Measurements from ENCODE around the gene PSMD3.

The PSMD3 gene

DNA sequence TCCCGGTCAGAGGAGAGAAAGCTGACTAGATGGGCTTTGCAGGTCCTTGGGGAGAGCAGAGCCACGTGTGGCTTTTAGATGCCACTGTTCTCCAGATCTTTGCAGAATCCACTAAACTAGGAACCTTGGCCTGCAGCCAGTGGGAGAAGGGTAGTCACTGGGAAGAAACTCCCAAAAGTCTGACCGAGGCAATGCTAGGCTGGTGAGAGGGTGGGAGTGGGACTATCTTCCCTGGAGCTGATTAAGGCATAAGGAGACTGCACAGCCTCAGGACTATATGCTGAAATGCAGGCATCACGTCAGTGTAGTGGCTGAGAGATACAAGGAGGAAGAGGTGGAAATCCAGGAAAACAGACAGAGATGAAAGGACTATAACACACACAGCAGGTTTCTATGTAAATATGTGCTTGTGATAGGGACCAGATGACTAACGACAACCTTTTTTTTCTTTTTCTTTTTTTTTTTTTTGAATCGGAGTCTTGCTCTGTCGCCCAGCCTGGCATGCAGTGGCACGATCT is 20.0 kb upstream of the PSMD3 start:
- no peak for DNase-seq

DNA sequence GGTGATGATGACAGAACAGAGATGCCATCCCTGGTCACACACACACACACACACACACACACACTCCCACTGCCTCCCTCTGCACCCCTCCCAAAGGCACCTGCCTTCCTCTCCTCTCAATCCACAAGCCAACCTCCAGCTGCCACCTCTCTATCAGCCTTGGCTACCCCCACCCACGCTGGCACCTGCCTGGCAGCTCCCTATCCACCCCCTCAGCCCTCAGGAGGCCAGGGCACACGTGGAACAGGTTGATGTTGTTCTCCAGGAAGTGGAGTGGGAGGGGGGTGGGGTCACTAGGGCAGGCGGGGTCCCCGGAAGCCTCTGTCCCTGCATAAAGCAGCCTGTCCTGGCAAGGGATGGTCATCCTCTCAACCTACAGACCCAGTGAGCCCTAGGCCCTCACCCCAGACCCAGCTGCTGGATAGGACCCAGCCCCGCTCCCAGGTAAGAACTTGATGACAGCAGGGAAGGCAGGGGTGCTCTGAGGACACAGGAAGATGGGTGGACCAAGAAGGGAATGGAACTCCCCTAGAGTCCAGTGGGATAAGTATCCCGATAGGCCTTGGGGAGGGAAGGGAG is 17.9 kb upstream of the PSMD3 start, which contains the start of gene GSDMA:
Gene GSDMA, plus strand, starts transcription at position 363 of the 579 bp plus-strand sequence. CDS start 2,684 bp downstream, outside the sequence.
- DNase-seq: no peak

DNA sequence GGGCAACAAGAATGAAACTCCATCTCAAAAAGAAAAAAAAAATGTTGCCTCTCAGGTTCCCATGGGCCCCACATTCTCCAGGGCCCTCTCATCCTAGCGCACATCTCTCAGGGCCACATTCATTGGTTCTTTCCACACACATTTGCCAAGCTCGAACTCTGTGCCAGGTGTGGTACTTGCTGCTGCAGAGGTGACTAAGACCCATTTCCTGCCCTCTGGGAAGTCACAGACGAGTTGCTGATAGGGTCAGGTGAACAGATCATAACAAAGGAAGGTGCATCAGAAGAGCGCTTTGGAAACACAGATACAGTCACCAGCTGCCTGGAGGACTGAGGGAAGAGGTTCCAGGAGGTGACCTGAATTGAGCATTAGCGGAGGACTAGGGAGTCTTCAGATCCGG is 16.8 kb upstream of the PSMD3 start:
- no peak for DNase-seq

DNA sequence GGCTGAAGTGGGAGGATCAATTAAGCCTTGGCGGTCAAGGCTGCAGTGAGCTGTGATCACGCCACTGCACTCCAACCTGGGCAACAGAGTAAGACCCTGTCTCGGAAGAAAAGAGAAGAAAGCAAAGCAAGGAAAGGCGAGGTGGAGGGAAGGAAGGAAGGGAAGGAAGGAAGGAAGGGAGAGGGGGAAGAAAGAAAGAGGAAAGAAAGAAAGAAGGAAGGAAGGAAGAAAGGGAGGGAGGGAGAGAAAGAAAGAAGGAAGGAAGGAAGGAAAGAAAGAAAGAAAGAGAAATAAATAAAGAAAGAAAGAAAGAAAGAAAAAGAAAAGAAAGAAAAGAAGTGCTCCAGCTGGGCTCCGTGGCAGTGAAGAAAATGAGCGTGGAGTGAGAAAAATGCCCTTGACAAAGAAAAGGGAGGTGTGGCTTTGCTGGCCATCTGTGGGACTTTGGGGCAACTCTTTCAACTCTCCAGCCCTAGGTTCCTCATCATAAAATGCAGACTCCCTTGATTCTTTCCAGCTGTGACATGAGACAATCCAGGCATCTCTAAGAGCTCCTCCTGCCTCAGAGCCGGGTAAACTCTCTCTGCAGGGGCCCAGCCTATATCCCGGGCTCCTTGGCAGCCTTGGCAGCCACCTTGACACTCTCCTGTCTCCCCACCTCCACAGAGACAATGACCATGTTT is 15.4 kb upstream of the PSMD3 start:
- DNase-seq: no peak

DNA sequence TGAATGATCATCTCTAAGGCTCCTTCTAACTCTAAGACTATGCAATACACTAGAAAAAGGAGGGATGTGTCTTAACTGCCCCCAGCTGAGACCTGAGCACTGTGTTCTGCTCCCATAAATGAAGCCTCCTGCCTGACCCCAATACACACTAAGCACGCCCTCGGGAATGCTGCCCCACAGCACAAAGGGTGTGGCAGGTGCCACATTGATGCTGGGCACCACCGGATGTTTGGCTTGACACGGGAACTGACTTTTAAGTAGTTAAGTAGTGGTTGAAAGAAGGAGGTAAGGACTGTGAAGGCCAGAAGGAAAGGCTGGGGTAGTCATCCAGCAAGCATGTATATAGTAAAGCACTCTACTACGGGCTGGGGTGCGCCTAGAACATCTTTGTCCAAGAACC is 13.8 kb upstream of the PSMD3 start:
- DNase-seq: no peak

DNA sequence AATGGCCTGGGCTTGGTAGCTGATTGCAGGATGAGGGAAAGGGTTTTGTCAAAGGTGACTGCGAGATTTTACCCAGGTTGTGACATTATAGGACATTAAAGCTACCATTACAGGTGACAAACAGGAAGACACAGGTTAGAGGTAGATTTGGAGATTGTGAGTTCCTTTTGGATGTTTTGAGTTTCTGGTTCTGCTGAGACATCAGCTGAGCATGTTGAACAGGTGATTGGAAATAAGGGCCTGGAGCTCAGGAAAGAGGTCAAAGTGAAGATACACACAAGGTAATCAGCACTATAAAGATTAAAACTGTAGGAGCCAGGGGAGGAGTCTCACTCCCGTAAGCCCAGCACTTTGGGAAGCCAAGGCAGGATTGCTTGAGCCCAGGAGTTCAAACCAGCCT is 11.8 kb upstream of the PSMD3 start:
- DNase-seq: no peak

DNA sequence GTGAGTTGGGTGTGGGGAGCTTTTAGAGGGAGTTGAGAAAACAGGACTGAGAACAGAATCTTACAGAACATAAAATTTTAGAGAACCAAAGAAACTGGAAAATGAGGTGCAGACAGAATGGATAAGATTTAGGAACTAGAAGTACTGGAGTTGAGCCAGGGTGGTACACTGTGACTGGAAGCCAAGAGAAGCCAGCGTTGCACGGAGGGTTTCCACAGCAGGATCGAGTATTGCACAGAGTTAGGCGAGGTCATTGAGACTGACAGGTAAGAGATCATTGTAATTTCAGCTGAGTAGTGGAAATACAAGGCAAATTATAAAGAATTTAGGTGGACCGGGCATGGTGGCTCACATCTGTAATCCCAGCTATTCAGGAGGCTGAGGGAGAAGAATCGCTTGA is 11.2 kb upstream of the PSMD3 start:
- DNase-seq: no peak

DNA sequence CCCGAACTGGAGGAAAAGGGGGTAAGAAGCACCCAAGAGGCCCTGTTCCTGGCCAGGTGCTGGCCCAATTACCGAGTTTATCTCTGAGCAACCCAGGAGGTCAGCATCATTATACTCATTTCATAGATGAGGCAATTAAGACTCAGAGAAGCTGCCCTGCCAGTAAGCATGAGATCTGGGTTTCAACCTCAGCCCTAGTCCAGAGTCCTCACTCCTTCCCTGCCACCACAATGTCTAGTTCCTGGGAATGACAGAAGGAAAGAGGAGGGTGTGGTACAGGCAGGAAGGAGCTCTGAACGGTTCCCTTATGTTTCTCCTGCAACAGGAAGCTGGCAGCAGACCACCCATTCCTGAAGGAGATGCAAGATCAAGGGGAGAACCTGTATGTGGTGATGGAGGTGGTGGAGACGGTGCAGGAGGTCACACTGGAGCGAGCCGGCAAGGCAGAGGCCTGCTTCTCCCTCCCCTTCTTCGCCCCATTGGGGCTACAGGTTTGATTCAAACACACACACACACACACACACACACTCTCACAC is 10.4 kb upstream of the PSMD3 start:
- no peak for DNase-seq

DNA sequence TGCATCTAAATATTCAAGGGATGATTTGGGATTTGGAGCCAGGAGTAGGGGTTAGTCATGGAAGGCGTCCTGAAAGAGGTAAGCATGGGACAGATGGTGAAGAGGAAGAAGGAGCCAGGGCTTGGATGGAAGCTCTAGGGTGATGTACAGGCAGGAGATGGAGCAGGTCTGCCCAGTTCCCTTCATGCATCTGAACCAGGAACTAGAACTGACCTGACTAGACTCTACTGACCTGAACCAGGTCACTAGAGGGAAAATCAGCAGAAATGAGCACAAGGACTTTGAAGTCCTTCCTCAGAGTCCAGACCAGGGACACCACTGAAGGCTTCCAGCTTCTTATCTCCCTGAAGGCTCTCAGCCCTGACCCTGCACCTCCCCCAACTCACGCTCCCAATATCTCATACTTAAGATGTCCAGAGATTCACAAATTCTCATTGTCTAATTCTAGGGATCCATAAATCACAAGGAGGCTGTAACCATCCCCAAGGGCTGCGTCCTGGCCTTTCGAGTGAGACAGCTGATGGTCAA is 9.5 kb upstream of the PSMD3 start:
- no peak for DNase-seq

DNA sequence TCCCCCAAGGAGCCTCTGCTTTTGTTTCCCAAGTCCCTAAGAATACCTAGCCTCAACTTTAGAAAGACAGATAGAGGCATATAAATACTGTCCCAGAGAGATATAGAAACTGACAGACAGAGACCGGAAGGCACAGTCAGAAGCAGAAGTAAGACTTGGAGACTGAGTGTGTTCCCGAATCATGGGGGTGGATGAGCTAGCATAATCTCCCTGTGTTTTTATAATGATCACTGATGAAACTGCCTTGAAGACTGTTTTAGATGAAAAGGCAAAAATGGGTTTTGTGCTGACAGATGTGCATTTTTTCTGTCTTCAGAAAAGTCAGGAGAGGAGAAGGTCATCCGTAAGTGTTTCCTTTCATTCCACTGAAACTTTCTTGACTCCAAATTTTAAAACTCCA is 8.3 kb upstream of the PSMD3 start:
- no peak for DNase-seq

DNA sequence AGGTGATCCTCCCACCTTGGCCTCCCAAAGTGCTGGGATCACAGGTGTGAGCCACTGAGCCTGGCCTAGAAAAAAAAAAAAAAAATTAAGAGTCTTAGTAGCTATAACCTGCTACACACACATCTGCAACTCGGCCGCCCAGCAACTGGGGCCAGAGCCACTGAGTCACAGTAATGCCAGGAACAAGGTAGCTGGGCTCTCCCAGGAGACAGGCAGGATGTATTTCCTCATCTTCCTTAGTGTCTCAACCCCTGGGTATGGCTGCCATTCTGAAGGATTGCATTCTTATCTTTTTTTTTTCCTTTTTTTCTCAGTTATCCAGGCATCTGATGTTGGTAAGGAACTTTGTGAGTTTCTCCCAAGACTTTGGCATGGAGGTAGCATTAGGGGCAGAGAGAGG is 7.1 kb upstream of the PSMD3 start:
- DNase-seq: peak; percentile 23

DNA sequence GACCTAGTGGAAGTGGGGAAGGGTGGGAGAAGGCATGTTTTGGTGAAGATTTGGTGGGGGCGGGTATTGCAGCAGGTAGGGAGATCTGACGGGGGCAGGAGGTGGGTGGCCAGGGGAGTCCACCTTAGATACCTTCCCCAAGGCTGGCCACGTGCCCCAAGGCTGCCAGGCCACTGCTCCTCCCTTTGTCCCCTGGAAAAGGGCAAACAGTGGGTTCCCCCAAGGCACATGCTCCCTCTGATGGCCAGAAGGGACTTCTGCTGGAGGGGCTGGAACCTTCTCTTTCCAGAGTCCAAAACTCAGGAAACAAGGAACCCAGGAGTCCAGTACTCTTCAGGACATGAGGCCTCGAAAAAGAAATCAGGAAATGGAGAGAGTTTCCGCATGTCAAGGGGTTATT is 6.2 kb upstream of the PSMD3 start:
- no peak for DNase-seq

DNA sequence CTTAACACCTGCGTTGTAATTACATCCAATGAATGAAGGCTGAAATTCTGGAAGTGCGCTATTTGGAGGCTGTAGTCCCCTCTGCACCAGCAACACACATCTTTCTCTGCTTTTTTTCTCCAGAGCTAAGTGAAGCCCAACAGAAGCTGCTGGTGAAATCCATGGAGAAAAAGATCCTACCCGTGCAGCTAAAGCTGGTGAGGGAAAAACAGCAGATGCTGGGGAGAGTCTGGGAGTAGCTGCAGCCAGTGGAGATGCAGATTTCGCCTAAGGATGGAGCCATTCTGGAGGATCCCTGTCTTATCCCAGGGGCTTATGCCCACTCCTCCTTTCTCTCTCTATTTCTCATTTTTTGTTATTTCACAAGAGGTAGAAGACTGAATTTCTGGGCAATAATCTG is 4.8 kb upstream of the PSMD3 start:
- DNase-seq: no peak

DNA sequence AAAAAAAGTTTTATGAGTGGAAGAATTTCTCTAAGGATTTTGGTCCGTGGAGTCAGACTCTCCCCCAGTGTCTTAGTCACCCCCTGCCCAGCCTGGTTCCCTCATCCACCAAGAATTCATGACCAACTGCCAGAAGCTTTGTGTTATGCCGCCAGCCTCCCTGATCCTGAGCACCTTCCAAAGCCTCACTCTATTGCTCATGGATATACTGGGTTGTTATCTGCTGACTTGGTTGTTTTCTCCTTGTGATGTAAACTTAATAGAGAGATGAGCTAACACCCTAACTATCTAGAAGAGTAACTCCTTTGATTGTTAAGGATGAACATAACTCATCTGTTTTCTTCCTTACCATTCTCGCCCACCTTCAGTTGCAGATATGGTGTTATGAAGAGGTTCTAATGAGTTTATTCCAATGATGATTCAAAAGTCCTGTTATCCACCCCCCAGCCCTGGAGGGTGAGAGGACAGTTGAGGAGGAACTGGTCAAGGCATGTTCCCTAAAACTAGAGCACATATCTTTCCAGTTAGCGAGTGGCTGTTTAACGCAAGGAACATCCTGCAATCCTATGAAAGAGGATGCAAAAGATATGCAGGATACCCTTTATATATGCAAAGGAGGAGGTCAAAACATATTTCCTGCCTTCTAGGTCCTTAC is 1.5 kb upstream of the PSMD3 start:
- DNase-seq: peak; percentile 88

DNA sequence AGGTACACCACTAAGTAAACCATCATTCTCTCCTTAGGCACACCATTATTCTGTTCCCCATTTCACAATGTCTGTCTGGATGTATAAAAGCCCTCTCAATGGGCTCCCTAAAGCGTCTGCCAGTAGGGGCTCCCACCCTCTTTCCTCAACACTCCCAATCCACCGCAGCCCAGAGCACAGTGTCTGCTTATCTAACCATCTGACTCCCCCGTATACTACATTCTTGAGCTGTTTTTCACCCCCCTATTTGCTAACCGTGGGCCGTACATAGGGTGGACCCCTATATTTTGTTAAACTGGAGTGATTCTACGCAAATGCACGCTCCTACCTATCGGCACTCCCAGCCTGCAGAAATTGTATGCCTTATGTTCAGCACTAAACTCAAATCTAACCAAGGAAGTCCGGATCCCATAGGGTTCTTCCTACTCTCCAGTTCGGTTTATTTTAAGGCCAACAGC is 685 bp upstream of the PSMD3 start:
- peak; percentile 46 for DNase-seq

DNA sequence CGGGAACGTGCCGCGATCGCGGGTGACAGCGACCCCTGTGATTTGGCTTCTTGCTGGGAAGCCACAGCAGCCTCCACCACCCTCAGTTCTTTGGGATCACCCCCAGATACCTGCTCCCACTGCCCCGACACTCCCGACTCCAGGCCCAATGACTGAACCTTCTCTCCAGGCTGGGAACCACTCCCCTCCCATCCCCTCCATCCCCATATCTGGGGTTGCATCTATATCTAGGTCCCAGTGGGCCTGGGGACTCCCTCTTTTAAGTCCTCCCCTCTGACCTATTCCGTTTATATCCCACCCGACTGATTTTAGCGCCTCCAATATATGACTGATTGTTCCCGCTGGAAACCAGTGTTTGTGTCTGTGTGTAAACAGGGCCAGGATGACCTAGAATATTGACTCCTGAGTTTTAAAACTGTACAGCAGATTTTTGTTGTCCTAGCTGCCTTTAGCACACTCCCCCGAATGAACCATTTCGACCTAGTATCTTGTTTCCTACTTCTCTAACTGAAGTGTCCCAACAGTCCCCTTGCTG is 667 bp downstream of the PSMD3 start:
- DNase-seq: no peak

DNA sequence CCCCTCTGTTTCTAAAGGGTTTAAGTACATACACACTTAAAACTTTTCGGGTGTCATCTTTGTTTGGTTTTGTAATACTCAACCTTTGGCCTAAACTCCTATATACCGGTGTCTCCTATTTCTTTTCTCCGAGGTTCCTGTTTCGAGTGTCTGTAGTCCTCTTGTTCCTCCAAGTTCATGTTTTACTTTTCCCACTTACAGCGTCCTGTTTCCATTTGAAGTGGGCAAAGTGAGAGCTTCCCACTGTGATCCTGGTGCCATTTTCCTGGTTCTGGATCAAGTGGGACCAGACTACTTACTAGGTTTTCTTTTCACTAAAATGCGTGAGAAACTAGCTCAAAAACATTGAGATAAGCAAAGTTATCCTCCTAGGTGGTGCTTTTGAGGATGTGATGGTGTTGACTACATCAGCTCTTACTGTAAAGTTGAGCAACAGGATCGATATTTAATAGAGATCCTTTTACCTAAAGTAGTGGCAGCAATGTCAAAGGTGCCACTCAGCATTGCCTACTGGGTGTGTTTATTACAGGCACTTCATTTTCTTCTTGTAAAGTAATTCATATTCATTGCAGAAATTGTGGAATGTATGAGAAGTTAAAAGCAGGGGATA is 1.3 kb downstream of the PSMD3 start:
- no peak for DNase-seq

DNA sequence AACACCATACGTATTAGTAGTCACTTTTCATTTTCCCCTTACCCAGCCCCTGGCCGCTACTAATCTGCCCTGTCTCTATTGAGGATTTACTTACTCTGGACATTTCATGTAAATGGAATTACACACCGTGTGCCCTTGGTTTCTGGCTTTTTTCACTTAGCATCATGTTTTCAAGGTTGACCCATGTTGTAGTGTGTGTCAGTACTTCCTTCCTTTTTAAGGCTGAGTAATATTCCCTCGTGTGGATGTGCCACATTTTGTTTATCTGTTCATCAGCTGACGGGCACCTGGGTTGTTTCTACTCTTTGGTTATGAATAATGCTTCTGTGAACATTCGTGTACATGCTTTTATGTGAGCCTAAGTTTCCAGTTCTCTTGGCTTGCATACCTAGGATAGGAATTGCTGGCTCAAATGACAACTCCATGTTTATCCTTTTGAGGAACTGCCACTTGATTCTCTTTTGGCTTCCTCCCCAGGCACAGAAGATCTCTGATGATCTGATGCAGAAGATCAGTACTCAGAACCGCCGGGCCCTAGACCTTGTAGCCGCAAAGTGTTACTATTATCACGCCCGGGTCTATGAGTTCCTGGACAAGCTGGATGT is 7.7 kb downstream of the PSMD3 start:
- DNase-seq: no peak

DNA sequence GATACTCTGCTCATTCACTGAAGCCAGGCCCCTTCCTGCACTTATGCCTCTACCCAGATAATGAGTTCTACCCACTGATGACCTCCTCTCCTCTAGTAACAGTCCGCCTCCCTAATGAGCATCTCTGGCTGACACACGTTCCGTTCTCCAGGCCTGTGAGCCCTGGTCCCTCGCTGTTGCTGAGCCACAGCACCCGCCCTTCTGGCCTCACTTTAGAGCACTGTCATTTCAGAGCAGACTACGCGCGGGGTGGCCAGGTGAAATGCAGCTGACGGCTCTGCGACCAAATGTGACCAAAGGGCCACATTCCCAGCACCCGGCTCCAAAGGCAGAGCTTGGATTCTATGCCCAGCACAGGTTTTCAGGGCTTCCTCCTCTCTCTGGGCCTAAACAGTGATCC is 13.8 kb downstream of the PSMD3 start:
- DNase-seq: no peak

DNA sequence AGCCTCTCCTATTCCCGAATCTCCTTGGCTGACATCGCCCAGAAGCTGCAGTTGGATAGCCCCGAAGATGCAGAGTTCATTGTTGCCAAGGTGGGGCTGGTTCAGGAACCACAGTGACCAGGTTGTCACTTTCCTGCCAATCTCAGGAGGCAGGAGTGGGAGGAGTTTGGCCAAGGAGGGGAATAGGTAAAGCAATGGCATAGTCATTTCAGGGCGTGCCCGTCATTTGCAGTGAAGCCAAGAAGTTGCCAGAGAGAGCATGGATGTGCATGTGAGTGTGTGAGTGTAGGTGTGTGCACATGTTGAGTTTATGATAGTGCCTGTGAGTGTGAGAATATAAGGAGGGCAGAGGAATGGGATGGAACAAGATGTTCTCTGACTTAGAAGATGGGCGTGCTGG is 14.8 kb downstream of the PSMD3 start:
- DNase-seq: no peak

DNA sequence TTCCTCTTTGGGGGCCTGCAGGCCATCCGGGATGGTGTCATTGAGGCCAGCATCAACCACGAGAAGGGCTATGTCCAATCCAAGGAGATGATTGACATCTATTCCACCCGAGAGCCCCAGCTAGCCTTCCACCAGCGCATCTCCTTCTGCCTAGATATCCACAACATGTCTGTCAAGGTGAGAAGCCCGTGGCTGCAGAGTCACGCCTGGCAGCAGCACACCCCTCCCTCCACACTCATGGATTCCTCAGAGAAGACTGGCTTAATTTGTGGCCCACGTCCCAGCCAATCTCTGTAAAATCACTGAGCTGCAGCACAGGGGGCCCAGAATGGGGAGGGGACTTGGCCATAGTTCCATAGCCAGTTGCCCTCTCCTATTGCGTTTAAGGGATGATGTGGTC is 15.6 kb downstream of the PSMD3 start:
- no peak for DNase-seq

DNA sequence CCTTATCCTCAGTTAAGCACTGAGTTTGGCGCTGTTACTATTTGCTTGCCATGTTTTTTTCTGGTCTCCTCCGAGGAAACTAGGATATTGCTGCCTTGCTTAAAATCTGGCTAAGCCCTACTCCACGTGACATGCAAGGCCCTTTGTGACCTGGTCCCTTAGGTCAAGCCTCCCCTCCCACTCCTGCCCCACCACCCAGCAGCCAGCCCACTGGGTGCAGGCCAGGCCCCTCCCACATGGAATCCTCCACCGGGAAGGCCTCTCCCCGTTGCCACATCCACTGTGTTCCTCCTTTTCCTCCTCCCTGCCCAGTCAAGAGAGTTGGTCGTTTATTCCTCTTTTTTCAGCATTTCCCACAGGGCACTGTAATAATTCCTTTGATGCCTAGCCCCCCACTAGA is 16.2 kb downstream of the PSMD3 start:
- no peak for DNase-seq
